Prostate gland (tissue), 2 donors: ENCODE measurements around the gene PAX5.

ENCODE experiments used
- POLR2A ChIP-seq: fragments of 450-650 bp; IDR thresholded peaks from one replicate; pipeline ENCODE4 v1.6.1; 2016; ENCODE audit warnings: antibody characterized with exemption, mild to moderate bottlenecking
- TF ChIP-seq, protein P1 (sequence below), 4 experiments: fragments of 200-600 bp in 2 of 4; fragments of 450-650 bp in 2 of 4; sonication (generic) in 2 of 4; IDR thresholded peaks; 1 replicate in 3 of 4; 2 replicates in 1 of 4; pipeline ENCODE4 v1.5.1; 2016 to 2019; ENCODE audit warnings: antibody characterized with exemption in 4 of 4, mild to moderate bottlenecking in 2 of 4, moderate library complexity in 2 of 4

DNA sequence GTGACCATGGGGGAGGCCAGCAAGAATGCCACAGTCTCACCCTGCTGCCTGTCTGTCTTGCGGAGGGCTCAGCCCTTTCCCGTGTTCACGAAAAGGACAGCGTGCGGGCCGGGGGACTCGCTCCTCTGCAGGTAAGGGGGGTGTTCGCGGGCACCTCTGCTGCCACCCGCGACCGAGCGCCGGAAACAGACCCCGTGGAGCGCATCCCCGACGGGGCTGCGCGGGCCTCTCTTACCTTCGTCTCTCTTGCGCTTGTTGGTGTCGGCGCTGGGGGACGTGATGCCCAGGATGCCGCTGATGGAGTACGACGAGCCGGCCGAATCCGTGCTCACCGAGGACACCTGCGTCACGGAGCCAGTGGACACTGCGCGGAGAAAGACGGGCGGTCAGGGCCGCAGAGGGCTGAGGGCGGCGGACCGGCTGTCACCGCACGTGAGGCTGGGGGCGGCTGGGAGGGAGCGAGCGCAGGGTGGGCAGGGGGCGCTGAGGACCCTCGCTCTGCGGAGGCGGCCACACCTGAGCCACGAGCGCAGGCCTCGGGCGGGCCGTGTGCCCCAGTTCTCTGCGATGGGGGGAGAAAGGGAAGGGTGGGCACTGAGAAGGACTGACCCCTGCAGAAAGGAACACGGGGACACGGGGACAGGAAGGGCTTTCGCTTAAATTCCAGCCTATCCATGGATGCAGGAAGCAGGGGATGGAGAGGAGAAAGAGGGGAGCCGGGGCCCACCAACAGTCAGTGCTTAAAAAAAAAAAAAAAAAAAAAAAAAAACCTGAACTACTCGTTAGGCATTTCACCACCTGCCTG lies 31.5 kb downstream of the PAX5 start:
- no peak for TF ChIP-seq POLR2A
- TF ChIP-seq, protein P1, sequence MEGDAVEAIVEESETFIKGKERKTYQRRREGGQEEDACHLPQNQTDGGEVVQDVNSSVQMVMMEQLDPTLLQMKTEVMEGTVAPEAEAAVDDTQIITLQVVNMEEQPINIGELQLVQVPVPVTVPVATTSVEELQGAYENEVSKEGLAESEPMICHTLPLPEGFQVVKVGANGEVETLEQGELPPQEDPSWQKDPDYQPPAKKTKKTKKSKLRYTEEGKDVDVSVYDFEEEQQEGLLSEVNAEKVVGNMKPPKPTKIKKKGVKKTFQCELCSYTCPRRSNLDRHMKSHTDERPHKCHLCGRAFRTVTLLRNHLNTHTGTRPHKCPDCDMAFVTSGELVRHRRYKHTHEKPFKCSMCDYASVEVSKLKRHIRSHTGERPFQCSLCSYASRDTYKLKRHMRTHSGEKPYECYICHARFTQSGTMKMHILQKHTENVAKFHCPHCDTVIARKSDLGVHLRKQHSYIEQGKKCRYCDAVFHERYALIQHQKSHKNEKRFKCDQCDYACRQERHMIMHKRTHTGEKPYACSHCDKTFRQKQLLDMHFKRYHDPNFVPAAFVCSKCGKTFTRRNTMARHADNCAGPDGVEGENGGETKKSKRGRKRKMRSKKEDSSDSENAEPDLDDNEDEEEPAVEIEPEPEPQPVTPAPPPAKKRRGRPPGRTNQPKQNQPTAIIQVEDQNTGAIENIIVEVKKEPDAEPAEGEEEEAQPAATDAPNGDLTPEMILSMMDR (IDR thresholded peaks at IDR 0.05), result no peak
